Activated T-cell treated with anti-CD3 and anti-CD28 coated beads, Interleukin-2, amount 50 U/mL, for 72 hours (primary cell): ENCODE data around the gene GEMIN7. TPM values are rescaled to one million over a fixed set of nuclear protein-coding genes. Genes with fewer than 3 reads are reported as not detected.

Experiments
- ATAC-seq, 2 donors: fragments of 150-1000 bp; cut with Tn5 transposase; replicated peaks in 1 of 2; 2 replicates each; pipeline ENCODE4 v1.10.0; 2021; ENCODE audit warnings: moderate library complexity in 2 of 2, mild to moderate bottlenecking in 1 of 2
- DNase-seq, 2 donors: peaks; one replicate each; pipeline ENCODE4 v3.0.0; 2021 to 2022; ENCODE audit warnings: mixed read lengths in 1 of 2
- H3K27ac Mint-ChIP-seq: one replicate; pipeline ENCODE4 v1.8.0; 2022; ENCODE audit warnings: mild to moderate bottlenecking, moderate library complexity, mixed read lengths
- H3K27me3 Mint-ChIP-seq: one replicate; pipeline ENCODE4 v1.8.0; 2022; ENCODE audit warnings: low read depth, mixed read lengths
- H3K36me3 Mint-ChIP-seq, 2 donors: one replicate each; pipeline ENCODE4 v1.8.0; 2022; ENCODE audit warnings: mixed read lengths in 2 of 2, mild to moderate bottlenecking in 1 of 2; ENCODE audit not compliant: insufficient read depth in 2 of 2
- H3K4me1 Mint-ChIP-seq: one replicate; pipeline ENCODE4 v1.8.0; 2022; ENCODE audit warnings: low read depth, mixed read lengths
- H3K4me3 Mint-ChIP-seq, 2 donors: one replicate each; pipeline ENCODE4 v1.8.0; 2022; ENCODE audit warnings: mild to moderate bottlenecking in 2 of 2, mixed read lengths in 2 of 2, moderate library complexity in 2 of 2
- H3K9me3 Mint-ChIP-seq, 2 donors: one replicate each; pipeline ENCODE4 v1.8.0; 2022; ENCODE audit warnings: mixed read lengths in 2 of 2
- total RNA-seq, 2 donors: library from RNA; stranded (reverse); gene quantifications; one replicate each; pipeline ENCODE4 v1.2.3, GENCODE V29; 2022

GEMIN7 gene, protein sequence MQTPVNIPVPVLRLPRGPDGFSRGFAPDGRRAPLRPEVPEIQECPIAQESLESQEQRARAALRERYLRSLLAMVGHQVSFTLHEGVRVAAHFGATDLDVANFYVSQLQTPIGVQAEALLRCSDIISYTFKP
- 10 to 100 TPM; 26.4 to 28.1 TPM for total RNA-seq

DNA sequence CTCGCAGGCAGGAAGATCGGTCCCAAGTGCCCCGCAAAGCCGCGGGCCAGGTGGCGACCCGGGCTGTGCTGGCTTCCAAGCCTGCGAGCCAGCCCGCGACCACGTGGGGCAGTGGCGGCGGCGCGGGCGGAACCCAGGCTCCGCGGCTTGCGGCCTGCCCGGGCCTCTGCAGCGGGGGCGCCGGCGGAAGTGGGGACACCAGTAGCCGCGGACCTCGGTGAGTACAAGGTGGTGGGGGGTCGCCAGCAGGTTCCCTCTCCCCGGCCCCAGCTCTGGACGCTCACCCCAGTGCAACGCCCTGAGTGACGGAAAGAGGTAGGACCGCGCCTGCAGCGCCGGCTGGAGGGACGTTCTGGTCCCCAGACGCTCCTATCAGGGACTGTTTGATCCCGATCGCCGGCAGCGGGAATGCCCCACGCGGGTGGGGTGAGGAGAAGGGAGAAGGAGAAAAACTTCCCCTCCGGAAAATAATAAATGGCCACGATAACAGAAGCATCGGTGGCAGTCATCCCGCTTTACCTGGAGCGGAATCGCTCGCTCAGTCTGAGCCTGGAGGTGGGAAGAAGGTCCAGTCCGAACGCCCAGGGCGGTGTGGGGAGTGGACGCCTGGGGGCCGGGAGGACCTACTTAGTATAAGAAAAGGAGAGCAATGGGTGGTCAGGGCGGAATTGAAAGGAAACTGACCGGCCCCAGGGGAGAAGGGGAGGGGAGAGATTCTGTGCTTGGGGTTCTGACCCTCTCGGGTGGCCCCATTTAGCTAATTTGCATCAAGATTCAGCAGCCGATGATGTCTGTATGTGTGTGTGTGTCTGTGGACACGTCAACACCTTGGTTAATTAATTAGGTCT, at the start of gene GEMIN7:
Gene GEMIN7 (plus strand): TSS at position 198 of the 848 bp plus-strand sequence. CDS start 10,855 bp downstream, outside the sequence.
- H3K4me1 Mint-ChIP-seq = peaks cover 48% of the 10 kb centered on the region
- DNase-seq (peak; percentile 86 to 92), ATAC-seq (peak; percentile 73)
- peak within 1 kb of the TSS; percentile 94 to 99 for H3K4me3 Mint-ChIP-seq
- no peaks in the 10 kb centered on the region for H3K9me3 Mint-ChIP-seq
- no peaks in the 10 kb centered on the region for H3K27me3 Mint-ChIP-seq
- H3K36me3 Mint-ChIP-seq = peaks cover 3 to 14% of the 10 kb centered on the region in 2 donors
- peak within 1 kb of the TSS; percentile 91 for H3K27ac Mint-ChIP-seq

DNA sequence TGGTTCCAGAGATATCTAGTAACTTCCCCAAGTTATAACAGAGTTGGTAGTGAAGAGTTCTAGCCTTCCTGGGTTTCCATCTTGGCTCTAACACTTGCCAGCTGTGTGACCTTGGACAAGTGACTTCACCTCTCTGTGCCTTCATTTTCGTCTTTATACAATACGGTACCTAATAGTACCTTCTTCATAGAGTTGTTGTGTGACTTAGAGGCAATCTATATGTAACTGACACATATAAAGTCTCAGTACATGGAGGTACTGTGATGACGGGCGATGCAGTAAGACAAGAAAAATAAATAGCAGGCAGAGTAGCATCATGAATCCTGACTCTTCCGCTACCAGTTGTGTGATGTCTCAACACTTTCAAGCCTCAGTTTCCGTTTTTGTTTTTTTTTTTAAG, 48.2 kb upstream of the GEMIN7 start:
- Mint-ChIP-seq H3K27me3 (no peaks in the 10 kb centered on the region), H3K4me1 (no peaks in the 10 kb centered on the region), H3K36me3 (peaks cover 21 to 54% of the 10 kb centered on the region in 2 donors), H3K9me3 (no peaks in the 10 kb centered on the region), H3K27ac (no peak overlapping the region), H3K4me3 (no peak overlapping the region)
- DNase-seq = no peak
- ATAC-seq = no peak

DNA sequence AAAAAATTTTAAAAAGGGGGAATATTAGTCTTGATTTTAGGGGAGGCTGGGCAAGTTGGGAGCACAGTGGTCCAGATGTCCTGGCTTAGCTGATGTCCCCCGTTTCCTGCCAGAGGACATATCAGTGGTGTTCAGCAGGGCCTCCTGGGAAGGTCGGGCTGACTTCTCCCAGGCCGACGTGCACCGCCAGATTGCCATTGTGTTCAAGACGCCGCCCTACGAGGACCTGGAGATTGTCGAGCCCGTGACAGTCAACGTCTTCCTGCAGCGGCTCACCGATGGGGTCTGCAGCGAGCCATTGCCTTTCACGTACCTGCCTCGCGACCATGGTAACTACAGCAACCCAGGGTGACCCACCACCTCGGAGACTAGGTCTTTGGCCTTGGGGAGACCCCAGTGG, 46.6 kb upstream of the GEMIN7 start:
- Mint-ChIP-seq H3K27ac (peak overlapping the region; percentile 26), H3K27me3 (no peaks in the 10 kb centered on the region), H3K9me3 (no peaks in the 10 kb centered on the region), H3K4me1 (no peaks in the 10 kb centered on the region), H3K4me3 (no peak overlapping the region), H3K36me3 (peaks cover 18 to 52% of the 10 kb centered on the region in 2 donors)
- ATAC-seq (no peak), DNase-seq (no peak)

DNA sequence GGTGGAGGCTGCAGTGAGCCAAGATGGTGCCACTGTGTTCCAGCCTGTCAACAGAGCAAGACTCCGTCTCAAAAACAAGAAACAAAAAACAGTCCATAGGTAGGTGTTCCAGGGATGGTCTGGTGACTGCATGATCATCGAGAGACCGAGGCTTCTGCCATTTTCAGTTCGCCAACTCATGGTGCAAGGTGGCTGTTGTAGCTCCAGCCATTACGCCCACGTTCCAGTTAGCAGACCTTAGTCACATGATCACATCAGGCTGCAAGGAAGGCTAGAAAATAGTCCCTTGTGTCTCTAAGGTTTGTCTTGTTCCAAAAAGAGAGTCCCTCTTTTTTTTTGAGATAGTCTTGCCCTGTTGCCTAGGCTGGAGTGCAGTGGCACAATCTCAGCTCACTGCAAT, 43.3 kb upstream of the GEMIN7 start:
- H3K9me3 Mint-ChIP-seq = no peaks in the 10 kb centered on the region
- H3K27me3 Mint-ChIP-seq = no peaks in the 10 kb centered on the region
- peaks cover 23% of the 10 kb centered on the region for H3K4me1 Mint-ChIP-seq
- H3K27ac Mint-ChIP-seq = no peak overlapping the region
- no peak for ATAC-seq
- no peak for DNase-seq
- H3K4me3 Mint-ChIP-seq = no peak overlapping the region
- H3K36me3 Mint-ChIP-seq = peaks cover 23 to 43% of the 10 kb centered on the region in 2 donors

DNA sequence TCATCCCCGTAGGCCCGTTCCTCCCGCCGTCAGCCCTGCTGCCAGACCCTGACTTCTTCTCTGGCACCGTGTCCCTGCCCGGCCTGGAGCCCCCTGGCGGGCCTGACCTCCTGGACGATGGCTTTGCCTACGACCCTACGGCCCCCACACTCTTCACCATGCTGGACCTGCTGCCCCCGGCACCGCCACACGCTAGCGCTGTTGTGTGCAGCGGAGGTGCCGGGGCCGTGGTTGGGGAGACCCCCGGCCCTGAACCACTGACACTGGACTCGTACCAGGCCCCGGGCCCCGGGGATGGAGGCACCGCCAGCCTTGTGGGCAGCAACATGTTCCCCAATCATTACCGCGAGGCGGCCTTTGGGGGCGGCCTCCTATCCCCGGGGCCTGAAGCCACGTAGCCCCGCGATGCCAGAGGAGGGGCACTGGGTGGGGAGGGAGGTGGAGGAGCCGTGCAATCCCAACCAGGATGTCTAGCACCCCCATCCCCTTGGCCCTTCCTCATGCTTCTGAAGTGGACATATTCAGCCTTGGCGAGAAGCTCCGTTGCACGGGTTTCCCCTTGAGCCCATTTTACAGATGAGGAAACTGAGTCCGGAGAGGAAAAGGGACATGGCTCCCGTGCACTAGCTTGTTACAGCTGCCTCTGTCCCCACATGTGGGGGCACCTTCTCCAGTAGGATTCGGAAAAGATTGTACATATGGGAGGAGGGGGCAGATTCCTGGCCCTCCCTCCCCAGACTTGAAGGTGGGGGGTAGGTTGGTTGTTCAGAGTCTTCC, 41.5 kb upstream of the GEMIN7 start:
- H3K27me3 Mint-ChIP-seq = no peaks in the 10 kb centered on the region
- H3K4me1 Mint-ChIP-seq = peaks cover 38% of the 10 kb centered on the region
- peaks cover 27 to 38% of the 10 kb centered on the region in 2 donors for H3K36me3 Mint-ChIP-seq
- no peak for DNase-seq
- H3K9me3 Mint-ChIP-seq = no peaks in the 10 kb centered on the region
- no peak for ATAC-seq
- no peak overlapping the region for H3K27ac Mint-ChIP-seq
- H3K4me3 Mint-ChIP-seq = peak overlapping the region; percentile 71 to 93

DNA sequence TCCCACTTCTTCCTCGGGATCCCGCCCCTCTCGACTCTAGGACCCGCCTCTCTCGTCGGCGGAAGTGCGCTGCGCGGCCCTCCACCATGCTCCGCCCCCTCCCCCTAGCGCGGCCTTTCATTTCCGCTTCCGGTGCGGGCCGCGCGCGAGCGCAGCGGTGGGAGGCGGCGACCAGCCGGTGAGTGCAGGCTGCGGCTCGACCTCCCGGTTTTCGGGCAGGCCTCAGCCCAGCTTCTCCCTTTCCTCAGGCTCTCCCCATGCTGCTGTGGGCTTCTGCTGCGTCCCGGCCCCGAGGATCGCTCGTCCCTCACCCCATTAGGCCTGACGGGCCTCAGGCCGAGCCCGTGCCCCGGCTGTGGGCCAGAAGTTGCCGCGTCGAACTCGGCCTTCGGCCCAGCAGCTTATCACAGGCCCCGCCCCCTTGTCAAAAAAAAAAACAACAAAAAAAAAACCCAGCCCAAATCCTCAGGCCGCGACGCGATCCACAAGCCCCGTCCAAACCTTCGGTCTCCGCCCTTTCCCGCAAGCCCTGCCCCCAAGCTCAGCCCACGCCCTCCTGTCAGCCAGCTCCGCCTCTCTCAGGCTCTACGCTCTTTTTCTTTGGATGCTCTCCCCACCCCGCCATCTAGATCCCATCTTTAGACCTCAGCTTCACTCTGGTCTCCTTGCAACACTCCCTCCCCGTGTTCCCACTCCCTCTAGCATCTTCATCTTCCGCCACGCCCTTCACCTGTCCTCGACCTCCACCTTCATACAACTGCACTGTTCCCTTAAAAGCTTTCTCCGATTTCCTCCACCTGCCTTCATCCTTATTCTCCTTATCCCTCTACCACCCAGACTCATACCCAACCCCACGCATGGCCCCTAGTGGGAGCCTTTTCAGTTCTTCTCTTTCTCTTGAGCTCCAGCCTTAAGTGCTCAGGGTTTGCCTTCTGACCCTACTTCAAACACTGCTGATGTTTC, 39.8 kb upstream of the GEMIN7 start, which contains the start of gene CLASRP:
Gene CLASRP (plus strand): TSS at position 115 of the 963 bp plus-strand sequence. CDS start 1,168 bp downstream, outside the sequence.
- ATAC-seq = peak; percentile 97 to 98
- peak within 1 kb of the TSS; percentile 87 for H3K27ac Mint-ChIP-seq
- H3K4me1 Mint-ChIP-seq = peaks cover 38% of the 10 kb centered on the region
- peak; percentile 91 to 93 for DNase-seq
- H3K9me3 Mint-ChIP-seq = no peaks in the 10 kb centered on the region
- no peaks in the 10 kb centered on the region for H3K27me3 Mint-ChIP-seq
- peaks cover 23 to 32% of the 10 kb centered on the region in 2 donors for H3K36me3 Mint-ChIP-seq
- H3K4me3 Mint-ChIP-seq = peak within 1 kb of the TSS; percentile 93 to 99

DNA sequence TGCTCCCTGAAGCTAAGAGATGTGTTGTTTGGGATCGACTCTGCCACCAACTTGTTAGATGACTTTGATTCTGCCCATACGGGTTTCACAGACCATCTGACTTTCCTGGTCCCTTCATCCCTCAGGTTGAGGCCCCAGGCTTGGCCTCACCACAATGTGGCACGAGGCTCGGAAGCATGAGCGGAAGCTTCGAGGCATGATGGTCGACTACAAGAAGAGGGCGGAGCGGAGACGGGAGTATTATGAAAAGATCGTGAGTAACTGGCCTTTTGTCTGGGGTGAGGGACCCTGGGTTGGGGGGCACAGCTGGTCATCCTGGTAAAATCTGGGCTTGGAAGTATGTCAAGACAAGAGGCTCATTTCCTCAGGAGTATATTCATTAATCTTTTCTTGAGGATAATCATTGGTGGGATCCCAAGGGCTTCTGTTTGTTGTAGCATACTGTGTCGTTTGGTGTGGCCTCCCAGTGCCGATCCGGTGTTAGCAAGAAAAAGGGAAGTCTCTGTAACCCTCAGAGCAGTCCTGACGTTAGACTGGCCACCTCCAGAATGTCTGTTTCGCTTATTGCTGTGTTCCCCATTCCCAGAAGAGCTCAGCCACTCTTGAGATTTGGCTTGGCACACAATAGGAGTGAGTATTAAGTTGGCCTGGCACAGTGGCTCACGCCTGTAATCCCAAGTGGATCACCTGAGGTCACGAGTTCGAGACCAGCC, 38.8 kb upstream of the GEMIN7 start:
- Mint-ChIP-seq H3K36me3 (peaks cover 20 to 31% of the 10 kb centered on the region in 2 donors), H3K9me3 (no peaks in the 10 kb centered on the region), H3K4me1 (peaks cover 44% of the 10 kb centered on the region), H3K27ac (peak overlapping the region; percentile 87), H3K4me3 (peak overlapping the region; percentile 93 to 99), H3K27me3 (no peaks in the 10 kb centered on the region)
- no peak for DNase-seq
- ATAC-seq = no peak

DNA sequence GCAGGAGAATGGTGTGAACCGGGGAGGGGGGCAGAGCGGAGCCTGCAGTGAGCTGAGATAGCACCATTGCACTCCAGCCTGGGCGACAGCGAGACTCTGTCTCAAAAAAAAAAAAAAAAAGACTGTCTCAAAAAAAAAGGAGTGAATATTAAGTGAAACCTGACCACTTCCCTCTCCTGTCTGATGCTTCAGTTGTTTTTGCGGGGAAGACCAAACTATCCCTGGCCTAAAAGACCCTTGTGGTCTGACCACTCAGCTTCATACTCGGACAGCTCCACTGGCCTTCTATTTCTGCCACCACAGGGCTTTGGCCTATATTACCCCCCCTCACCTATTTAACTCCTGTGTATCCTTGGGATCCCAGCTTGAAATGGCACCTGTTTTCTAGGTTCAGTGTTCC, 37.9 kb upstream of the GEMIN7 start:
- Mint-ChIP-seq H3K4me1 (peaks cover 53% of the 10 kb centered on the region), H3K36me3 (peaks cover 17 to 31% of the 10 kb centered on the region in 2 donors), H3K9me3 (no peaks in the 10 kb centered on the region), H3K27ac (peak overlapping the region; percentile 68), H3K4me3 (peak overlapping the region; percentile 48 to 60), H3K27me3 (no peaks in the 10 kb centered on the region)
- ATAC-seq (no peak), DNase-seq (no peak)

DNA sequence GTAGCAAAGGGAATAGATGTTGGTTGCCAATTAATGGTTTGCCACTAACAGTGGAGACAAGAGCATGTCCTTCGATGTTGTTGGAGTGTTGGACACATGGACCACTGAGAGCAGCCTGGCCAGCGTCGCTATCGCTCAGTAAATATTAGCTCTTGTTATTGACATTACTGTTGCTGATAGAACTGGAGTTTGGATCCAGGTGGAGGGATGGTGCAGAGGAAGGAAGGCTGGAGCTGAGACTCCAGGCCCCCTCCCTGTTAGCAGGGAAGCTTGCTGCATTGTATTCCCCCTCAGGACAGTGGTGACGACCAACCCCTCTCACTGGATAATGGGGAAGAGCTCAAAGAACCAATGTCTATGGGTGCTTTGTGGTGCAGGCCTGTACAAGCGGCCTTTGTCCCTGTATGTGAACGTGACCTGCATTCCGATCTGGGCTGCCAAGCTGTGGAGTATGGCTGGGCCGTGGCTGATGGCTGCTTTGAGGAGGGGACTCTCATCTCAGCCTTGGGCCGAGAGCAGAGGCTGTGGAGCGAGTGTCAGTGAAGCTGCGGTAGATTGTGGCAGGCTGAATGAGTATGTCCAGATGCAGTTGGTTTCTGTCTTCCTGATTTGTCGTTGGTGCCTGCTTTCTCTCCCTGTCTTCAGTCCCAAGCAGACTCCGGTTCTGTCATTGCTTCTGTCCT, 33.2 kb upstream of the GEMIN7 start:
- Mint-ChIP-seq H3K4me1 (peaks cover 59% of the 10 kb centered on the region), H3K36me3 (peaks cover 9 to 26% of the 10 kb centered on the region in 2 donors), H3K9me3 (no peaks in the 10 kb centered on the region), H3K4me3 (no peak overlapping the region), H3K27ac (peak overlapping the region; percentile 22), H3K27me3 (no peaks in the 10 kb centered on the region)
- ATAC-seq (no peak), DNase-seq (no peak)

DNA sequence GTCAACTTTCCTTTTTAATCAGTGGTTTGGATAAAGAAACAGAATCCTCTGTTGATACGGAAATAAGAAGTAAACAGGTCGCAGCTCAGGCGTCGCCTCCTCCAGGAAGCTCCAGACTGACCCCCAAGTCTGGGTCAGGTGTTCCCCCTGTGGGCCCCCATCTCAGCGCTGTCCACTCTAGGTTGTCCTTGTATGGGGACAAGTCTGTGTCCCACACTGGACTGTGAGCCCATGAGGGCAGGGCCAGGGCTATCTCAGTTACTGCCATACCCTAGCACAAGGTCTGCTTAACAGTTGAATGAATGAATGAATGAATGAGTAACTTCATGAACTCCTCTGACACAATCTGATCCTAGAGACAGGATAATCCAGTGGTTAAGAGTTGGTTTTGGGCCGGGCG, 32.7 kb upstream of the GEMIN7 start:
- H3K4me3 Mint-ChIP-seq = peak overlapping the region in 1 of 2 donors; percentile 36
- no peaks in the 10 kb centered on the region for H3K27me3 Mint-ChIP-seq
- no peaks in the 10 kb centered on the region for H3K9me3 Mint-ChIP-seq
- peaks cover 6 to 25% of the 10 kb centered on the region in 2 donors for H3K36me3 Mint-ChIP-seq
- H3K4me1 Mint-ChIP-seq = peaks cover 53% of the 10 kb centered on the region
- ATAC-seq (no peak), DNase-seq (no peak)
- peak overlapping the region; percentile 94 for H3K27ac Mint-ChIP-seq

DNA sequence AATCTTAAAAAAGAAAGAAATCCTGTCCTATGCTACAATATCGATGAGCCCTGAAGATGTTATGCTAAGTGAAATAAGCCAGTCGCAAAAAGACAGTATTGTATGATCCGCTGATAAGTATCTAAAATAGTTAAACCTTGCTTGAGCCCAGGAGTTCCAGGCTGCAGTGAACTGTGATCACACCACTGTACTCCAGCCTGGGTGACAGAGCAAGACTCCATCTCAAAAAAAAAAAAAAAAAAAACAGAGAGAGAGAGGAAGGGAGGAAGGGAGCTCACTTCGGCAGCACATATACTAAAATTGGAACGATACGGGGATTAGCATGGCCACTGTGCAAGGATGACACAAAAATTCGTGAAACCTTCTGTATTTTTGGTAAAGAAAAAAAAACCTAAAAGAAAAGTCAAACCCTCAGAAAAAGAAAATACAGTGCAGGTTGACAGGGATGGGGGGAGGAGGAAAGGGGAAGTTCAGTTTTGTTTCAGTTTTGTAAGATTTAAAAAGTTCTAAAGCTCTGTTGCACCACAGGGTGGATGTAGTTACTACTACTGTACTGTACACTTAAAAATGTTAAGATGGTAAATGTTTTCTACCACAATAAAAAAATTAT, 31.8 kb upstream of the GEMIN7 start:
- H3K4me1 Mint-ChIP-seq = peaks cover 44% of the 10 kb centered on the region
- peaks cover 4 to 19% of the 10 kb centered on the region in 2 donors for H3K36me3 Mint-ChIP-seq
- ATAC-seq = no peak
- H3K9me3 Mint-ChIP-seq = no peaks in the 10 kb centered on the region
- H3K27me3 Mint-ChIP-seq = no peaks in the 10 kb centered on the region
- DNase-seq = no peak
- H3K27ac Mint-ChIP-seq = peak overlapping the region; percentile 94
- peak overlapping the region; percentile 18 to 46 for H3K4me3 Mint-ChIP-seq
